Fibroblast of lung (primary cell): ENCODE data around the gene PPM1H.

ENCODE experiments used
- CTCF ChIP-seq, 2 donors: IDR thresholded peaks in 1 of 2; conservative IDR thresholded peaks in 1 of 2; 1 replicate in 1 of 2; 2 replicates in 1 of 2; pipeline ENCODE4 v1.5.1; 2011 to 2012; ENCODE audit warnings: low read length in 2 of 2, control low read depth in 1 of 2, inconsistent platforms in 1 of 2, low read depth in 1 of 2, mild to moderate bottlenecking in 1 of 2
- EZH2 ChIP-seq: IDR thresholded peaks from 2 replicates; pipeline ENCODE4 v1.5.1; 2012; ENCODE audit warnings: low read length, control low read depth, mild to moderate bottlenecking; ENCODE audit errors: missing control alignments

GRCh38 chr12:62931477-62931876 is 3.5 kb downstream of the PPM1H start:
- TF ChIP-seq EZH2 (no peak), CTCF (conservative IDR thresholded peaks at IDR 0.05 in 1 of 2, IDR thresholded peaks at IDR 0.05 in 1 of 2; ENCODE audit: low read depth in 1 of 2, low read length in 2 of 2) (no peak)
